HG03066 (cell line): ENCODE measurements around the gene CABP4.

ENCODE experiments used
- ATAC-seq: cut with Tn5 transposase; IDR thresholded peaks from one replicate; pipeline ENCODE4 v1.9.1; 2021; ENCODE audit warnings: low read depth; ENCODE audit not compliant: unreplicated experiment

CABP4 gene

DNA sequence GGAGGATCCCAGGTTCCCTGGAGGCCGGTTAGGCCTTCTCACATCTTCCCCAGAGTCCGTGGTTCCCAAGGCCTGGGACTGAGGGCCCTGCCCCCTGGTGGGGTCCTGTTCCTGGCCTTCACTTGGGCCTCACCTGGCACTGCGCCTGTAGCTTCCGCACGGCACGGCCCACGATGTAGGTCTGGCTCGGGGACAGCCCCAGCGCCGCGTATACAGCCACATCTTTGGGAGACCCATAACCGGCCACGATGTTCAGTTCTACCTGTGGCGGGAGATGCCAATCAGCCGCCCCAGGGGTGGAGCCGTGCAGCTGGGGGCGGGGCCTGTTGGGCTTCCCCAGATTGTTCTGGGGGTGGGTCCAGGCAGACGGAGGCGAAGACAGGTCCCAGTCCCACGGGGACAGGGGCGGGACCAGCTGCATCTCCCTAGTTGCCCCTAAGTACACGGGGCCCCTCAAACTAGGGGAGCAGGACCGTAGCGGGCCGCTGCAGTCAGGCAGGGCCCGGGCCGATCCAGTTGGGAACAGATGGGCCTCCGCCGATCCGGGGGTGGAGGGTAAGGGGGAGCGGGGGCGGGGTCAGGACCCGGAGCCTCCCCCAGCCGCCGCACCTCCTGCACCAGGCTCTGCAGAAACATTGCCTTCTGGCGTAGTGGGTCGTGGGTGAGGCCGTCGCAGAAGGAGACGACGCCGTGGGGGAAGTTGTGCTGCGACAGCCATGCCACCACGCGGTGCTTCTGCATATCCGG, 37.8 kb downstream of the CABP4 start:
- ATAC-seq, result no peak

DNA sequence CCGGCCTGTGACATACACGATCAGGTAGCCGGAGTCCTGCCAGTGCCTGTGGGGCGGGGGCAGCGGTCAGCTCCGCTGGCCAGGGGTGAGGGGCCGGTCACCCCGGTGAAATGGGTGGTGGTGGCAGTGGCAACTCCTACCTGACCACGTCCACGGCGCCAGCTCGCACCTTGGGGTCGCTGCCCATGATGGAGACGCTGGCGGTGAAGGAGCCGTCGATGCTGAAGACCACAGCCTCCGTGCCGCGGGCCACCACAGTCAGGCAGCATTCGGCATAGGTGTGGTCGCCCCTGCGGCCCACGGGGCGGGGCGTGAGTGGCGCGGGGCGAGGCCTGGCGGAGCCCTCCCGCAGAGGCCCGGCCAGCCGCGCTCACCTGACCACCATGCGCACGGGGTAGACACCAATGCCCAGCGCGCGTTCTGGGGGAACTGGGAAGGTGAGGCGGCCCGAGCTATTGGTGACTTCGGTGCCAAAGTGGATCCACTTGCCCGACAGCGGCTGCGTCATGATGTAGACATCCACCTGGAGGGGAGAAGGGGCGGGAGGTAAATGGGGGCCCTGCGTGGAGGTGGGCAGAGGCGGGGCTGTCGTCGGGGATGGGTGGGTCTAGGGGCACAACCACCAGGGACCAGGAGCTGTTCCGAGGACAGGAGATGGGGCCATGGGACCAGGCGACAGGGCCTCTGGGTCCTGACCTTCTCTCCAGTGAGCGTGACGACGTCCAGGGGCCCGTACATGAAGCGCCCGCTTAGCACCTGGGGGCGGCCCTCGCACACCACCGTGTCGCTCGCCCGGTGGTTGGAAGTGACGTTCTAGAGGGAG, 38.6 kb downstream of the CABP4 start:
- no peak for ATAC-seq

DNA sequence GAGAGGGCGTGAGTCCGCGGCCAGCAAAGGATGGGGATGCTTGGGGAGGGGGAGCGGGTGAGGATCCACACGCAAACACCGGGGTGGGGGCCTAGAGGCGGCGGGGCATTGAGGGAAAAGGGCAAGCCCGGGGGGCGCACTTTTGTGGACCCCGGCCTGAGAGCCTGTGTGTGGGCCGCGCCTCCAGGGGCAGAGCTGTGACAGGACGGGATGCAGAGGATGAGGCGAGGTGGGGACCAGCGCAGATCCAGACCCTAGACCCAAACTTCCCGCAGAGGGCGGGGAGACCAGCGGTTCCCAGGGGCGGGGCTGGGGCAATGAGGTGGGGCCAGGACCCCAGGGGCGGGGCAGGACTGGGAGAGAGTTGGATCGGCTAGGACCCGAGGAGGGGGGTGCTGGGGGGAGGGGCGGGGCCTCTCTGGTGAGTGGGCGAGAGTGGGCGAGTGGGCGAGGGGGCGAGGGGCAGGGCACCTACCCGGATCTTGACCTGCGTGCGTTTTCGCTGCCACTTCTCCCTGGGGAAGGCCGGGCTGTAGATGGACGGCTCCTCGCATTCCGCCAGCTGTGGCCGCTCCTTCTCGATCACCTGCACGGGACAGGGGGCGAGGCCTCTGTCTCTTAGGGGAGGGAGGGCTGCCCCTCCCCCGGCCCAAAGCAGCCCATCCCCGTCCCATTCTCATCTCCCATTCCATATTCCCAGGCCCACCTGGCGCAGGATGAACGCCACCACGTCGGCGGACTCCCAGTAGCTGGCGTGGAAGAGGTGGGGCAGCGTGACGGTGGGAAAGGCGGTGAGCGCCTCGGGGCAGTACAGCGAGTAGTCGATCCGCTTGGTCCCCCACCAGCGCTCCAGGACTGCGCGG, 39.4 kb downstream of the CABP4 start:
- no peak for ATAC-seq

DNA sequence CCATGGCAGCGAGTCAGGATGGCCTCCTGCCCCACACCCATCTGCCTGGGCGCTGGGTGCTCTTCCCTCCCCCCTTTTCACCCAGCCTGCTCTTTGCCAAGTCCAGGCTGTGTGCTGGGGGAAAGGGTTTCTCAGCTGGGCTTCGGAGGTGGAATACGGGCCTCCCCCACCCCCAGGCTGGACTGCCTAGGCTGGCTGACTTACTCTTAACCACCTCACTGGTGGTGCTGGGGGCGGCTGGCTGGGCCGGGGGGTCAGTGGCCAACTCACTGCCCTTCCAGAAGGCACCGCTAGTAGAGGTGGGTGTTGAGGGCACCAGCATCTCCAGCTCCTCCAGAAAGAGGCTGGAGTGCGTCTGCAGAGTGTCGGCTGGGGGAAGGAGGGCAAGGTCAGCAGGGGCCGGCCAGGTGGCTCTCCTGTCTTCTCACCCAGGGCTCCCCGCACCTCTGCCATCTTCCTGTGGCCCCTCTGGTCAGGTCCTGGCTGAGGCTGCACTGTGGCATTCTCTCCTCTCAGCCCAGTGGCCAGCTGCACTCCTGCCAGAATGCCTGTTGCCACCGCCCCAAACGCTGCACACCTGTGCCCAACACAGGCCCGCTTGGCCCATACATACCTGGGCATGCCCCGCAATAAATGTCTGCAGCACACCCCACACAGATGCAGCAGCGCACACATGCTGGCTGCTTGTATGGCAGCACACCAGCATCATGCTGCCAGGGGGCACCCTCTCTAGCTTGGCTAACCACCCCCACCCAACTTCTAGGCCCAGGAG, 40.3 kb downstream of the CABP4 start:
- ATAC-seq, result no peak

DNA sequence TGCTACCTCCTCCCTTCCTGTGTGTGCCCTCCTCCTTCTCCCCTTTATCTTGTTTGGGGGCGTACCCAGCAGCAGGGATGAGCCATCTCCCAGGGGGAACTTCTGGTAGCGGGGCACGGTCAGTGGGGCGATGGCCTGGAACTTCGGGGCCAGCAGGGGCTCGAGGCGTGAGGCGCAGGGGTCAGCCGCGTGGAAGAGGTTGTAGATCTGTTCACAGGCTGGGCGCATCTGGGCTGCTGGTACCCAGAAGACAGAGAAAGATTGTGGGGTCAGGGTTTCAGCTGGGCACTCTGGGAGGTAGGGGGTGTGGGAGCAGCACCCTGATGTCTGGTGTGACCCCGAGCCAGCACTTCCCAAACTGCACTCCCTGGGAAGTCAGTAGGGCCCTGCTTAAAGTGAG, 41.0 kb downstream of the CABP4 start:
- ATAC-seq, result no peak

DNA sequence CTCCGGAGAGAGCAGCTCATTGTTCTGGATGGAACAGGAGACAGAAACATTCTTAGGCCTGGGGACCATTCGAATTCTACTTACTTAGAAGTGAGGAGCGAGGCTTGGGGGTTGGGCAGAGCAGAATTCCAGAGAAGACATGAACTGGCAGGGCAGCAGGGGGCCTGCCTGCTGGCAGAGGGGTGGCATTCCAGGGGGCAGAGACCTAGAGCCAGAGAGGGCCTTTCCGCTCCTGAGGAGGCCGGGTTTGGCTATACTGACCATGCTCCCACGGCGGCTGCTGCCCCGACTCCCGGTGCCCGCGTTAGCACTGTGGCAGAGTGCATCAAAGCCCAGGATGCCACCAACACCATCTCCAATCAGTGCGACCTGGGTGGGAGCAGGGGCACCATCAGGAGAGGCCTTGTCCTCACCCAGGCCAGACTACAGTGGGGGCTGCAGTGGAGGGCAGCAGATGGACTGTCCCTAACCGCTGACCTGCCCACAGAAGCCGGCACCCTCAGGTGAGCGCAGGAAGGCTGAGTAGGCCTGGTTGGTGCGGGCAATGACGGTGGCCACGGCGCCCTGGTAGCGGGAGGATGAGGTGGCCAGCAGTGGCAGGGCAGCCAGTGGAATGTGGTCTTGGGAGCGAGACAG, 42.6 kb downstream of the CABP4 start:
- no peak for ATAC-seq

DNA sequence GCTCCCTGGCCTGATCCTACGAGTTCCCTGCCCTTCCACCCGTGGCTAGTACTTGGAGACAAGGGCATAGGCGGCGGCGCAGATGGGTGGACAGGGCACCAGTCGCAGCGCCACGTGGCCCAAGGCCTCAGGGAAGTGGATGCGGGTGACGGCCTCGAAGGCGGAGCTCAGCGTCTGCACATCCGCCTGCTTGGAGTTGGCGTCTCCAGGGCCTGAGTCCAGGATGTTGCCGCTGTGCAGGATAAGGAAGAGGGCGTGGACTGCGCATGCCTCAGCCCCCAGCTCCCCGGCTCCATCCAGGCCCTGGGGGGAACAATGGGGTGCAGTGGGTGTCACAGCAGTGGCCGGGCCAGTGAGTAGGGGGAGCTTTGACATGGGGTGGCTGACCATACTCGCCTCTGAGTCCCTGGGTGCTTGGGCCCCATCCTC, 43.4 kb downstream of the CABP4 start:
- no peak for ATAC-seq

DNA sequence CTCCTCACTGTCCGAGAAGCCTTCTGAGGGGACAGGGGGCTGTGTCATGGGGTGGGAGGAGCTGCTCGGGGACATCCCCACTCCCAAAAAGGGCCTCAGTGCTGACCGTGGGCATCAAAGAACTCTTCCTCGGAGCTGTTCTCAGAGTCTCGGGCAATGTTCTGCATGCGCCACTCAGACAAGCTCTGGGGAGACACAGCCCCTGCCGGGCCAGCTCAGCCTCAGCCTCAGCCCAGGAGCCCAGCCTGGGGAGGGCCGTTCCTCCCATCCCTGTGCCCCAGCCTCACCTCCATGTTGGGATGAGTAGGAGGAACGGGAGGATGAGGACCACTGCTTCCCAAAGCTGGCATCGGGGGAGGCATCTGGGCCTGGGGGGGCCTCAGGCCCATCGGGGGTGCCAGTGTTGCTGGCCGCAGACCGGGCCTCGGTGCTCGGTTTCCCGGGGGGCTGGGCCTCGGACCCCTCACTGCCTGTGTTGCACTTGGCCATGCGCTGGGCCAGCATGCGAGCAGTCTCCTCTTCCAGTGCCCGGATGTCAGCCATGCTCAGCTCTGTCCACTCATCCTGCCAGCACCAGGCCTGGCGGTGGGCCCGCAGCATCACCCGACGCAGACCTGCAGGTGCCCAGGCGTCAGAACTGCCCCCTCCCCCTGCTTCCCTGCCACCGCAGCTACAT, 44.8 kb downstream of the CABP4 start:
- ATAC-seq, result no peak

DNA sequence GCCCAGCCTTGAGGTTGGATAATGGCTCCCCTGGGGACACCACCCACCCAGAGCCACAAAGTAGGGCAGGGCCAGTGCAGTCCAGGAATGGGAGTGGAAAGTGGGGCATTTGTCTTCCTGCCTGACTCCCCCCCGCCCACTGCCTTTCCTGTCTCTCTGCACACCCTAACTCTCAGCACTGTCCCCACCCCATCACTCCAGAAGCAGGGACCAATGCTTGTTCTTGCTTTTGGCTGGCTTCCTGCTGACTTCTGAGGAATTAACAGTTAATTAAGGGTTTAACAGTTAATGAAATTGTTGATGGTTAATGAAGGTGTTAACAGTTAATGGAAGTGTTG, 45.3 kb downstream of the CABP4 start:
- no peak for ATAC-seq

DNA sequence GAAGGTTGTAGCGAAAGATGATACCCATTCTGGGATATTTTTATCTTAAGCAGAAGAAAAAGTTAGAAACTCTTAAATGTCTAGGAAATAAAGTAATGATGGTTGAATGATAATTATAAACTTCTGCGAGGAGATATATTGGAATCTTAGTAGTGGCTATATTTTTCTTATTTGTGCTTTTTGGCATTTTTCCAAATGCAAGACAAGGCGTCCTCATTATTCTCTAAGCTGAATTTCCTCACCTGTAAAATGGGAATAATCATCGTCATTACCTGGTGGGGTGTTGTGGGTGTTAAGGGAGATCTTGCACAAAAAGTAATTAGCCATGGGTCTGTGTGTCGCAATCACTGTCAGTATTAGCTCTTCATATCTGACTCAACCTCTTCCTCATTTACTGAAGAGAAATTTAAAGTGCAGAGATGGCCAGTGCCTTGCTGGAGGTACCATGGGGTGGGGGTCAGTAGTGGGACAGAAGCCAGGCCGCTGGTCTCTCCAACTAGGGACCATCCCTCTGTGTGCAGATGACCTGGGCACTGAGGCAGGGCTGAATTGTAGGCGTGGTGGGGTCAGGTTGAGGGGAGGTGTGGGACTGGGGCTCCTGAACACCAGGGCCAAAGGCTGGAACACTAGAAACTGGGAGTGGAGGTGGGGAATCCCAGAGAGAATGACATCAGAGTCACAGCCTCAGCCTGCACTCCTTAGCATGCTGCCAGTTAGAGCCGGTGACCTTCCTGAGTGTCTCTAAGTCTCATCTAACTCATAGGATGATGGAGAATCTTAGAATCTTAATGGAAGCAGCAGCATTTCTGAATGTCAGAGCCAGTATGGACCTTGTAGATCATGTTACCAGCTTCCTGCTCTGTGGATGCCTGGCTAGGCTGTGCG, 45.9 kb downstream of the CABP4 start:
- no peak for ATAC-seq

DNA sequence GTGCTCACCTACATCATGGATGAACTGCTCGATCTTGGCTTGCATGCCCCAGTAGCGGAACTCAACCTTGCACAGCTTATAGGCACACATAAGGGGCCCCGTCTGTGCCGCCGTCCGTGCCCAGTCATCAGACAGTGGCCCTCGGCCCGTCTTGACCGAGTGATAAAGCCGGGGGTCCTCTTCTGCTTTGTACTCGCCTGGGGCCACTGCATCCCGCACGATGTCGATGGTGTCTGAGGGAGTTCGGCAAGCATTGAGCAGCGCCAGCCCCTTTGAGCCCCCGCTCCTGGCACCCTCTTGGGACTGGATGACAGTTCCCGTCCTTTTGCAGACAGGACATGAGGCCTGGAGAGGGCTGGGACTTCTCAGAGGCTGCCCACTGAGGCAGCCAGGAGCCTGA, 46.7 kb downstream of the CABP4 start:
- ATAC-seq, result no peak

DNA sequence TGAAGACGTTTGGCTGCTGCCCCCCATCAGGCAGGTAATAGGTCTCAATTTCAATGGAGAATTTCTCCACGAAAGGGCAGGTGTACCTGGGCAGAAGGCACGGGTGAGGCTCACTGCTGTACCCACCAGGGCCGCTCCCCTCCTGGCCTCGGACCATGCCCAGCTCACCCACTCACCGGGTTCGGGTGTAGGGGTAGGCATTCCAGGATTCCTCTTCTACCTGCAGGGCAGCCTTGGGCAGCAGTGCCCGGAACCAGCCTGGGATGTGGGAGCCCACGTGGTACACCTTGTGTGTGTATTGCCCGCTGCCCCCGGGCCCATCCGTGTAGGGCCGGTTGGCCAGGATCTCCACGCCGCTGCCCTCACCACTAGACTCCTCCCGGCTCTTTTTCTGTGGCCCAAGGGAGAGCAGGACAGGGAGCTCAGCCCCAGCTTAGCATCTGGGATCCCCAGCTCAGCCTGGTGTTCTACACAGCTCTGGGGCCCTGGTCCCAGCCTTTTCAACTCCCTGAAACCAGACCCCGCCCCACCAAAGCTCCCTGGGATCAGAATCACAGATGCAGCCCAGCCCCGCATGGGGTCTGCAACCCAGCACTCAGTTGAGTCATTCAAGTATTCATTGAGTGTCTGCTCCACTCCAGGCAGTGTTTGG, 47.3 kb downstream of the CABP4 start:
- no peak for ATAC-seq

DNA sequence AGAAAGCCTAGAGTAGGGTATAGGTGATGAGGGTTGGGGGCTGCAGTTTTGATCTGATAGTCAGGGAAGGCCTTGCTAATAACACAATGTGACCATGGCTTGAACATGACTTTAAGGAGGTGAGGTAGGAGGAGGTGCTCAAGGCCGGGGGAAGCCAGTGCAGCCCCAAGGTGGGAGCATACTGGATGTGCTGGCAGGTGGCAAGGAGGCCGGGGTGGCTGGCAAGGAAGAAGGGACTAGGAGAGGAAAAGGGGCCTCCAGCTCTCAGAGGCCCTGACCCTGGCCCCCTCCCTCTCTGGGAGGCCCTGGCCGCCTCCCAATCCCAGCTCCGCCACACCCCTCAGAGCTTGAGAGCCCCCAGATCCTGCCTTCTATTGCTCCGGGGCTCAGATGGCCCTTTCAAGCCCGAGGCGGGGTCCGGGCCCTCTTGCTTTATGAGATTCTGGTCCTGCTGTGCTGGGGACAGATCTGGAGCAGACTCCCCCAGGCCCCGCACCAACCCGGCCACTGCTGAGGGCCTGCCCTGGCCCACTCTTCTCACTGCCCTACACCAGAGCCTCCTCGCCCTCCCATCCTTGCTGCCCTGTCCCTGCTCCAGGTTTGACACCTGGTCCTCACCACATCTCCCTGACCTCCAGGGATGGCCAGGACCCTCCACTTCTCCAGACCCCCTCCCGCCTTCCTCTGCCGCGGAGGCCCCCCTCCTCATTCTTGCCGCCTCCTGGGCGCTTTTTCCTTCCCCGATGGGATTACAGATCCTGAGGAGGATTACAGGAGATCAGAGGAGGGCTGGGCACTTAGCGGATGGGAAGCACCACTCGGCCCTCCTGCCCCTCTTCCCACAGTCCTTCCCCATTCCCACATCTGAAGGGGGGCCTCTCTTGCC, 48.2 kb downstream of the CABP4 start:
- ATAC-seq, result no peak

DNA sequence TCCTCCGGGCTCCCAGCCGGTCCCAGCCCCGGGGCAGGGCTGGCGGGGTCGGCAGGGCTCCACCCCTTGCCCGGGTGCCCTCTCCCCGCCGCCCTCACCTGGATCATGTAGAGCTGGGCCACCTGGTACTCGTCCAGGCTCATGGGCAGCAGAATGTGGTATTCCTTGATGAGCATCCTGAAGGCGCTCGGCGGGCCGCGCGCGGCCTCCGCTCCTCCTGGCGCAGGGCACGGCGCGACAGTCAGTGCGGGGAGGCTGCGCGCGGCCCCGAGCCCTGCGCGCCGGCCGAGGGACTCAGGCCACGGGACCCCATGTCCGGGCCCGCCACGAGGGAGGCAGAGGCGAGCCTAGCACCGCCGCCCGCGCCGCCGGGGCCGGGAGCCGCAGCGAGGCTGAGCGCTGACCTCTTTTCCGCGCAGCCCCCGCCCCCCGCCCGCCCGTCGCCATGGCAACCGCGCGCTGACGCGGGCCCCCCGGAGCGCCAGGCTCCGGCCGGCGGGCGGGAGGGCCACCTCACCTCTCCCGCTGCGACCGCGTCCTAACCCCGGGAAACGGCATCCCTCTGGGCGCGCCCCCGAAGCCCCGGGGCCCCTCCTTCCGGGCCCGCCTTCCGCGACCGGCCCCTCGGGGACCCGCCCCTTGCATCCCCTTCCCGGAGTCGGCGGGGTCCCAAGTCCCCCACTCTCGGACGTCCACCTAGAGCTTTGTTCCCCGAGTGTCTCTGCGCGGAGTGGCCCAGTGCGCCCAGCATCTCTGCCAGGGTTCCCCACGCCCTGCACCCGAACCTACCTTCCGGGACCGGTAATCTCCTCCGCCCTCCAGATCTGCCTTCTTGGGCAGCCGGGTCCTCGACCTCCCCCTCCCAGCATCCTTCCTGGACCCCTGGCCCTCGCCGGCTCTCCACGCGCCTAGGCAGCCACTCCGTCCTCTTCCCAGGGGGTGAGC, 49.1 kb downstream of the CABP4 start:
- no peak for ATAC-seq

DNA sequence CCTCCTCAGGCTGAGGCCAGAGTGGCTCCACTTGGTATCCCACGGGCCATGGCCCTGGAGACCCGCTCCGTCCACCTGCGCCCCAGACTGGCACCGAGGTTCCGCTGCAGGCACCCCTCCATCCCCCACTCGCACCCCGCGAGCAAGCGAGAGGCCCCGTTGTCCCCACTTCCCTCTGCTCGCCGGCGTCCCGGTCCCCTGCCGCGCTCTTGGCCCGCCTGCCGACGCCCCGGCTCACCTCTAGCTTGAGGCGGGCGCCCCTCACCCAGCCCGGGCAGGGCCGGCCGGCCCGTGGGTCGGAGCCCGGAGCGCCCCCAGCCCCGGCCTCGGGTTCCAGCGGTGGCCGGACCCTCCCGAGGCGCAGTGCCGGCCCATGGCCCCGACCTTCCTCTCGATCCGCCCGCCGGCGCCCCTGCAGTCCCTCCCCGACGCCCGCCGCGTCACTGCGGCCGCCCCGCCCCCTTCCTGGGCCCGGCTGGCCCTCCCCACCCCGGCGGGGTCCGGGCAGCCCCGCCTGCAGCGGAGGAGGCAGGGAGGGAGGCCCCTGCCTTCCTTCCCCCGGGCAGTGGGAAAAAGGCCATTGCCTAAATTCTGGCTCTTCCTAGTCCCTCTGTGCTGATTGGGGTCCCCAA, 49.9 kb downstream of the CABP4 start, which contains the start of gene PITPNM1:
Gene PITPNM1, minus strand, starts transcription at position 414 of the 632 bp plus-strand sequence. CDS start 1,183 bp downstream, outside the sequence.
- no peak for ATAC-seq
